Right kidney (tissue), 1 donor: Measurements from ENCODE around the gene RRM1.
A peak's percentile ranks its signal among the peaks of the same experiment; 100 is the strongest.
"Not testable (repeated sequence)": the region's sequence is repeated elsewhere in the genome, so short reads cannot be mapped to it uniquely, and the experiment has no call there.

Source experiments
- DNase-seq: peaks from one replicate; pipeline ENCODE4 v3.0.0-alpha.2; 2016

RRM1 gene

DNA sequence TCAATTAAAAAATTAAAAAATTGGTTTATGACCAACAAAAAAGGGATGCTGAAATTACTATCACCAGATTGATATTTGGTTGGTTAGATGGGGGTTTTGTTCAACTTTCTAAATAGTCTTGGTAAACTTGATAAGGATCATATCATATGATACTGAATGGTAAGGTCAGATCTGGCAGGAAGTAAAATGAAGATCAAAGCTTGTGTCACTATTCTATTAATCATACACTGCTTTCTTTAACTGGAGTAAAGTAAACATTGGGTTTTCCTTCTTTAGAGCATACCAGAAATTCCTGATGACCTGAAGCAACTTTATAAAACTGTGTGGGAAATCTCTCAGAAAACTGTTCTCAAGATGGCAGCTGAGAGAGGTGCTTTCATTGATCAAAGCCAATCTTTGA, 40.2 kb downstream of the RRM1 start:
- no peak for DNase-seq

- no peak for DNase-seq
Observed at GRCh38 chr11:4138497-4138896, 43.9 kb downstream of the RRM1 start.

- no peak for DNase-seq
Observed at GRCh38 chr11:4140067-4140636, 45.6 kb downstream of the RRM1 start.

GRCh38 chr11:4146070-4146771, 51.6 kb downstream of the RRM1 start:
- no peak for DNase-seq

DNA sequence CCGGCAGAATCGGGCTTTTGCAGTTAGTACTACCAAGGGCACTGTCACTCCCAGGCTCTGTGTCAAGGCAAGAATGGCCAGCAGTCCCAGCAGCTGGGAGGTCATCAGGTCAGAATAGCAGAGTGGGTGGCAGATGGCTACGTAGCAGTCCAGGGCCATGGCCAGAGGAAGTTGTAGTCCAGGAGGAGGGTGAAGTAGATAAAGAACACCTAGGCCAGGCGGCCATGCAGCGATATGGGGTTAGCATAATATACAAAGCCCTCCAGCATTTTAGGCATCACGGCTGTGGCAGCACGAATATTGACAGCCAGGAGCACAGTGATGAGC, 52.1 kb downstream of the RRM1 start:
- DNase-seq = no peak

GRCh38 chr11:4154503-4154902, 59.9 kb downstream of the RRM1 start:
- DNase-seq = no peak

DNA sequence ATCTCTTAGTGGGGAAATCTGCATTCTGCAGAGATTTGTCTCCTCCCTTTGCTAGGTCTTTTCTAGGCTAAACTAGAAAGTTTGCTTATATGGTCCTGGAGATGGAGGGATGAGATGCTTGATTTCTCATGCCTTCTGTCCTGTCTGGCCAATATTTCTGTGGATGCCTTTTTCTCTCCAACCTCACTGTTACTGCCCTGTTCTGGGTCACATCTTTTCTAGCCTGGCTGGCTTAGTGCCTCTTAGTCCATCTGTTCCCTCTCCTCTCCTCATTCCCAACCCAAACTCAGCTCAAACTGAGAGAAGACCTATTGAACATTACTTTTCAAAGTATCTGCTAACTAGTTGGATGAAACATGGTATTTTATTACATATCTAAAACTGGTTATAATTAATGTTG, 62.0 kb downstream of the RRM1 start:
- no peak for DNase-seq

DNA sequence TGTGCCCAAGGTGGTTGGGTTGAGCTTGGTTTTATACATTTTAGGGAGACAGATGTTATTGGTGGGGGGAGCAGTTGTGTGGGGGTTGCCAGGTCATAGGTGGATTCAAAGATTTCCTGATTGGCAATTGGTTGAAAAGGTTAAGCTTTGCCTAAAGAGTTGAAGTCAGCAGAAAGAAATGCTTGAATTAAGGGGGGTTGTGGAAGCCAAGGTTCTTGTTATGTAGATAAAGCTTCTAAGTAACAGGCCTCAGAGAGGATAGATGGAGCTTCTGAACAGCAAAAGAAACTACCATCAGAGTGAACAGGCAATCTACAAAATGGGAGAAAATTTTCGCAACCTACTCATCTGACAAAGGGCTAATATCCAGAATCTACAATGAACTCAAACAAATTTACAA, 64.2 kb downstream of the RRM1 start:
- DNase-seq = not testable (repeated sequence)

DNA sequence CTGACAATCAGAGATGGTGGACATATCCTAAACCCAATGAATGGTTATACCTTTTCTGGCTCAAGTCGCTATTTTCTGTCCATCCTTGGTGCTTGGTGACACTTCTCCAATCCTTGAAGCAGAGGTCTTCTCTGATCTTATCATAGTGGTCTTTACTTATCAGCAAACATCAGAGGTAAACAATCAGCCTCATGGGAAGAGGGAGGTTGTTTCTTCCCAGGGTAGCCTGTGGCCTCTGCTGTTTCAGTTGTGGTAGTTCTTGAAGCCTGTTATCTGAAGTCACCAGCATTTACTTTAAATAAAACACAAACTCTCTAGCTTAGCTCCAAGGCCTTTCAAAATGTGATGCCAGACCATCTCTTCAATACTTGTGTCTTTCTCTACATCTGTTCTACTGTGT, 66.7 kb downstream of the RRM1 start:
- no peak for DNase-seq

- DNase-seq = no peak
Observed at GRCh38 chr11:4164884-4165590, 70.4 kb downstream of the RRM1 start.

- DNase-seq = no peak
Observed at GRCh38 chr11:4167292-4167691, 72.7 kb downstream of the RRM1 start.

- no peak for DNase-seq
Observed at GRCh38 chr11:4167758-4168157, 73.2 kb downstream of the RRM1 start.

DNA sequence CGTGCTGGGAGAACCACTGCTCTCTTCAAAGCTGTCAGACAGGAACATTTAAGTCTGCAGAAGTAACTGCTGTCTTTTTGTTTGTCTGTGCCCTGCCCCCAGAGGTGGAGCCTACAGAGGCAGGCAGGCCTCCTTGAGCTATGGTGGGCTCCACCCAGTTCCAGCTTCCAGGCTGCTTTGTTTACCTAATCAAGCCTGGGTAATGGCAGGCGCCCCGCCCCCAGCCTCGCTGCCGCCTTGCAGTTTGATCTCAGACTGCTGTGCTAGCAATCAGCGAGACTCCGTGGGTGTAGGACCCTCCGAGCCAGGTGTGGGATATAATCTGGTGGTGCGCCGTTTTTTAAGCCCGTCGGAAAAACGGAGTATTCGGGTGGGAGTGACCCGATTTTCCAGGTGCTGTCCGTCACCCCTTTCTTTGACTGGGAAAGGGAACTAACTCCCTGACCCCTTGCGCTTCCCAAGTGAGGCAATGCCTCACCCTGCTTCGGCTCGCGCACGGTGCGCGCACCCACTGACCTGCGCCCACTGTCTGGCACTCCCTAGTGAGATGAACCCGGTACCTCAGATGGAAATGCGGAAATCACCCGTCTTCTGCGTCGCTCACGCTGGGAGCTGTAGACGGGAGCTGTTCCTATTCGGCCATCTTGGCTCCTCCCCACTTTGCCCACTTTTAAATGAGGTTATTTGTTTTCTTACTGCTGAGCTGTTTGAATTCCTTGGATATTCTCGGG, 81.2 kb downstream of the RRM1 start:
- not testable (repeated sequence) for DNase-seq

DNA sequence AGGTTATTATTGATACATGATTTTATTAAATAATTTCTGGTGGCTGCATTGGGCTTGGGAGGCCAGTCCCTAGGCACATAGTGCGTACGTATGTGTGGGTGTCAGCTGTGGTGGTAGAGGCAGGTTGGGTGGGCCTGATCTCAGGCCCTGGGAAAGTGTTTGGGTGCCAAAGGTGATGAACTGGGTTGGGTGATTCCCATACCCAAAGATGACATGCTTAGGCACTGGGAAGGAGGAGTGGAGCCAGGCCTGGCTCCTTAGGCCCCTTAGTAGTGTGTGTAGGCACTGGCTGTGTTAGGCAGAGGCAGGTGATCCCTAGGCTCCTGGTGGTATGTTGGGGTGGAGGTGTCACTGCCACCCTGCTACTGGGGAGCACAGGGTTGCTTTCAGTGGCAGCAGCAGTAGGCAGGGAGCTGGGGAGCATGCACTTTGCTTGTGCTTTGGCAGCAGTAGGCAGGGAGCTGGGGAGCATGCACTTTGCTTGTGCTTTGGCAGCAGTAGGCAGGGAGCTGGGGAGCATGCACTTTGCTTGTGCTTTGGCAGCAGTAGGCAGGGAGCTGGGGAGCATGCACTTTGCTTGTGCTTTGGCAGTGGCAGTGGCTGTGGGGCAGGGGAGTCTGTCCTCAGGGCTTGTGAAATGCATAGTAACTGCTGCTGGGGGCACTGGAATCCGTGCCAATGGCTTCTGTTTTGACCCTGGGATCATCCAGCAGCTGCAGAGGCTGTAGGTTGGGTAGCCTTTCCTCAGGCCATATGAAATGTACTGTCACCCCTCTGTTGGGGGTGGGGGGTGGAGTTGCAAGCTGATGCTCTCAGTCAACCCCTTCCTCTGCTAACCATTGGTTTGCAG, 84.4 kb downstream of the RRM1 start:
- DNase-seq = no peak

- no peak for DNase-seq
Observed at GRCh38 chr11:4180441-4181183, 86.0 kb downstream of the RRM1 start.

DNA sequence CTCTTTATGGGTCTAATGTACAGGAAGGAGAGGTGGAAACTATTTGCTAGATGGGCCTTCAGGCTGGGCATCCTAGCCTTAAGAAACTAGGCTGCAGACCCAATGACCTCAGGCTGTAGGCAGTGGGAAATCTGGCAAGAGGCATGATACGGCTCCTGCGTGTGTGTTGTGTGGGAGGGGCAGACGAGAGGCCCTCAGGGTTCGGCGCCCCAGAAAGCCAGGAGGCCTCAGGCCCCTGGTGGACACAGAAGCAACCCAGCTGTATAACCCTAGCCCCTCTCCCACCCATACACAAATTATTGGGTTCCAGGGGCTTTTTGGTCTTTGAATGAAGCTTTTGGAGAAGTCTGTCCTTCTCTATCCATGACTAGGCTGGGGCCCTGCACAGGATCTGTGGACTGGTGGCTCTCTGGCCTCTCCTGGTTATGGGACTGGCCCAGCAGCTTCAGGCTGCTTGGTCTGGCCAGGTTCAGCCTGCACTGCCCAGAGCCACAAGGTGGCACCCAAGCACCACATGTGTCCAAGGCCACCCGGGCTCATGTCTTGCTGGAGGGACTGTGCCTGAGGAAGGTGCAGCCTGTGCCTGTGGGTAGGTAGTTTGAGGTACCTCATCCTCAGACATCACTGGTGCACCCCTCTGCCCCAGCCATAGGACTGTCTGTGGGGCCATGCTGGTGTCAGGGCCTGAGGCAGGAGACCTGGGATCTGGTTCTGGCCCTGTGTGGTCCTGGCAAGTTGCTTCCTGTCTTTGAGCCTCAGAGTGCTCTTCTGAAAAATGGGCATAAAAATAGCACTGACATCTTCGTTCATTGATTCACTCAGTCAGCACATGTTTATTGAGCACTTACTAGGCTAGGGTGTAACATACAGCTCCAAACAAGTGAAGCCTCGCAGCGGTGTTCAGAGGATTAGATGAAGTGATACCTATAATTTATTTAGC, 87.5 kb downstream of the RRM1 start:
- DNase-seq = peak; percentile 29

DNA sequence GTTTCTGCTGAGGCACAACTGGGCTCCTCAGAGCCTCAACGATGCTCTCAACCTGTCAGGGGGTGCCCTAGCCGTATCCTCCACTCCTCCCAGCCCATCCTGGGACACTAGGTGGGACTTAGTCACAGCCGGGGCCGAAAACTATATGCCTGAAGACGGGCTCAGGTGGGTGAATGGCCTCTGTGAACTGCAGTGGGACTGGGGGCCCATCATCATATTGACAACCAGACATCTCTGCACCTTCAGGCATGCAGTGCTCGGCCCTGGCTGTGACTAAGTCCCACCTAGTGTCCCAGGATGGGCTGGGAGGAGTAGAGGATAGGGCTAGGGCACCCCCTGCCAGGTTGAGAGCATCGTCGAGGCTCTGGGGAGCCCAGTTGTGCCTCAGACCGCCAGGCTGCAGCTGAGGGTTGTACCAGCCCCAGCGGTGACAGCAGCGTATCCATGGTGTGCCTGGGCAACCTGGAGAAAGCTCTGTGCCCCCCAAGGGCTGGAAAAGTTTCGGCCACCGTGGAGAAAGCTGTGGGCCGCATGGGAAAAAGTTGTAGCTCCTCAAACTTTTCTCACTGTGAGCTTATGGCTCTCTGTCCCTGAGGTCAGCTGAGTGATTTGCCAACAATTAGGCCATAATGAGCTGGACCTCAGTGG, 88.9 kb downstream of the RRM1 start:
- DNase-seq = no peak

- DNase-seq = no peak
Observed at GRCh38 chr11:4184163-4184916, 89.7 kb downstream of the RRM1 start.

- no peak for DNase-seq
Observed at GRCh38 chr11:4185561-4185960, 91.0 kb downstream of the RRM1 start.
